ENCODE results near the gene FAM13A. TPM values are rescaled to one million over a fixed set of nuclear protein-coding genes. Genes with fewer than 3 reads are reported as not detected.

Gene FAM13A
- total RNA-seq, result 5.3 and 6.7 TPM in 2 replicates

DNA sequence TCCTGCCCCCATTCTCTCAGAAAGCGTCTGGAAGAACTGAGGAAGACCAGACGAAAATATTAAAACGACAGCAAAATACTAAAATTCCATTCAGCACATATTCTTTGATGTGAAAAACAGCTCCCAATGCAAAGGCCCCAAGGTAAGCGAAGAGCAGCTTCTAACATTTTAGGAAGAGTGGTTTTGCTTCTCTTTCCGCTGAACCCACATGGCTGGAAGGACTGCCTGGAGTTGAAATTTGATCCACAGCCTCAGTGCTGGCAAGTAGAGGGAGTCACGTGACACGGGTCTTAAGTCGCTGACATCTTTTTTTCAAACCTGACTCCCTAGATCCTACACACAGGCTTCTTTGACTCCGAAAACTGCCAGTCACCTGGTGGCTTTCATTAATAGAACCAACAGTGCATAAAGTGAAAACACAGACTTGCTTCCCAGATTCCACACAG lies at the start of gene FAM13A:
FAM13A (minus strand) TSS at position 233 of the 446 bp plus-strand sequence; CDS start at position 12, 221 bp downstream.

DNA sequence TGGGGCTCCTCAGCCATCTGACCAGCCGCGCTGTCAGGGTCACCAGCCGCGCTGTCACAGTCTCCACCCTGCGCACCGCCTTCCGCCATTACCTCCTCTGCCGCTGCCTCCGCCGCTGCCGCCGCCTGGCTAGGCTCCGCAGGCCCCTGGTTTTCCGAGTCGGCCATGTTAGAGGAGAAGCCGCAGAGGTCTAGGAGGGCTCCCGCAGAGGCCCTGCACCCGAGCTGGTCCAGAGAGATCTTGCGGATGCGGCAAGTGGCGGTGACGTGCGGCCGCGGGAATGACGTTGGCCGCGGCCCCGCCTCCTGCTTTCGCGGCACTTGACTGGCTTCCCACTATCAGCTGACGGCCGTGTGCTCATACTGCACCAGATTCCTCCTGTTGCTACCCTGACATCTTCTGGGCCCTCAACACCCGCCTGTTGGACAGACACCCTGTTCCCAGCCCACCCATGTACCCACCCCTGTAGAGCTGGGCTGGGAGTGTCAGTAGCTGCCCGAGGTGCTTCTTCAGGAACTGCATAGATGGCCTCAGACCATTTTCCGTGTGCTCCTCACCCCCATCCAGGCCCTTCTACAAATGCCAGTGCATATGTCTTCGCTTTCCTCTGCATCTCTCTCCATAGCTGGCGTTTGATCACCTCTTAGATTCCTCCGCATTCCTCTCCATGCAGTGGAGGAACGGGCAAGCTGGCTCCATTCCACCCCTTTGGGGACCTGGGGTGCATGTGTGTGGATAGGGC lies 359.2 kb downstream of the FAM13A start, which contains the start of gene NAP1L5:
NAP1L5 (minus strand) TSS at position 242 of the 742 bp plus-strand sequence; CDS start at position 167, 75 bp downstream.

Small RNAs within 50 kb of the gene (small RNA-seq; reads per million reads assigned to genes)
- gene RF02115 (not detected), gene RNU6-33P (0.95 reads per million, percentile 54 among the genes with 10 or more reads in this experiment)

Other genes with a start within 250 kb of the FAM13A start
- gene TIGD2, start 54.3 kb upstream of the FAM13A start, total RNA-seq, result 7.1 and 9.8 TPM in 2 replicates